HepG2 (cell line): ENCODE measurements around the gene TOR1A. TPM values are rescaled to one million over a fixed set of nuclear protein-coding genes. Genes with fewer than 3 reads are reported as not detected.

Experiments used
- ARID3A ChIP-seq: IDR thresholded peaks from 2 replicates; pipeline ENCODE4 v1.6.1; 2012; ENCODE audit warnings: low read depth, low read length, improper control_type of control experiment
- GLI4 ChIP-seq: sonication (generic); formaldehyde crosslinking; IDR thresholded peaks from 2 replicates; pipeline ENCODE4 v1.5.1; 2020; ENCODE audit warnings: missing genetic modification reagents, mild to moderate bottlenecking, moderate library complexity, borderline replicate concordance
- GTF2F1 ChIP-seq: fragments of 150-350 bp; IDR thresholded peaks from 2 replicates; pipeline ENCODE4 v1.6.1; 2014; ENCODE audit warnings: low read length
- ZBTB20 ChIP-seq: sonication (generic); formaldehyde crosslinking; IDR thresholded peaks from 2 replicates; pipeline ENCODE4 v1.8.1; 2023; ENCODE audit warnings: missing genetic modification reagents, low read depth, mild to moderate bottlenecking, borderline replicate concordance
- ZBTB8A ChIP-seq: sonication (generic); formaldehyde crosslinking; IDR thresholded peaks from 2 replicates; pipeline ENCODE4 v1.4.0; 2020; ENCODE audit warnings: mild to moderate bottlenecking, low read depth, missing genetic modification reagents, borderline replicate concordance
- ZFP90 ChIP-seq: sonication (generic); formaldehyde crosslinking; IDR thresholded peaks from 2 replicates; pipeline ENCODE4 v1.8.0; 2022; ENCODE audit warnings: missing genetic modification reagents, mild to moderate bottlenecking, inconsistent platforms, borderline replicate concordance
- ZNF572 ChIP-seq: sonication (generic); formaldehyde crosslinking; IDR thresholded peaks from 2 replicates; pipeline ENCODE4 v1.5.1; 2020; ENCODE audit warnings: mild to moderate bottlenecking, missing genetic modification reagents
- ZNF639 ChIP-seq: conservative IDR thresholded peaks from 2 replicates; pipeline ENCODE4 v1.6.1; 2018; ENCODE audit warnings: missing genetic modification reagents
- ZNF772 ChIP-seq: sonication (generic); formaldehyde crosslinking; IDR thresholded peaks from 2 replicates; pipeline ENCODE4 v1.5.0; 2020; ENCODE audit warnings: mild to moderate bottlenecking, missing genetic modification reagents
- polyA plus RNA-seq, 8 experiments: library from polyadenylated mRNA; depleted of rRNA in 3 of 8; stranded (reverse) in 7 of 8; unstranded in 1 of 8; fragments of >200 nt; fragmentation: Illumina TruSeq in 4 of 8; extraction: Trizol in 4 of 8; gene quantifications; 2 replicates each; pipeline versions ENCODE4 v1.2.1 to v1.2.3, GENCODE V29; 2011 to 2016; ENCODE audit warnings: low read depth in 4 of 8, missing spikeins in 1 of 8, mixed read lengths in 1 of 8; ENCODE audit not compliant: insufficient read depth in 1 of 8
- total RNA-seq, 5 experiments: library from RNA; depleted of rRNA; stranded (reverse); fragments of >200 nt; fragmentation: Illumina TruSeq; extraction: Trizol; gene quantifications; 2 replicates each; pipeline ENCODE4 v1.2.3, GENCODE V29; 2016; ENCODE audit warnings: low read depth in 1 of 5
- TF ChIP-seq, protein P1 (sequence below), 2 experiments: sonication (generic) in 1 of 2; formaldehyde crosslinking in 1 of 2; IDR thresholded peaks; 2 replicates each; pipeline versions ENCODE4 v1.4.0 to v1.6.1; 2018 to 2020; ENCODE audit warnings: missing genetic modification reagents in 2 of 2, borderline replicate concordance in 1 of 2, low read depth in 1 of 2, mild to moderate bottlenecking in 1 of 2, missing biosample characterization in 1 of 2
- TF ChIP-seq, protein P2 (sequence below): sonication (generic); formaldehyde crosslinking; IDR thresholded peaks from 2 replicates; pipeline ENCODE4 v1.8.0; 2022; ENCODE audit warnings: mild to moderate bottlenecking, missing genetic modification reagents, borderline replicate concordance
- TF ChIP-seq, protein P3 (sequence below): sonication (generic); formaldehyde crosslinking; IDR thresholded peaks from 2 replicates; pipeline ENCODE4 v1.4.0; 2020; ENCODE audit warnings: mild to moderate bottlenecking, missing genetic modification reagents

TOR1A gene
- total and polyA plus RNA-seq, 2 of the 13 experiments (the other 11 are each of a cell fraction or from before 2014, with no cell fraction given) = 31.6 to 41.4 TPM

- TF ChIP-seq, protein P1, sequence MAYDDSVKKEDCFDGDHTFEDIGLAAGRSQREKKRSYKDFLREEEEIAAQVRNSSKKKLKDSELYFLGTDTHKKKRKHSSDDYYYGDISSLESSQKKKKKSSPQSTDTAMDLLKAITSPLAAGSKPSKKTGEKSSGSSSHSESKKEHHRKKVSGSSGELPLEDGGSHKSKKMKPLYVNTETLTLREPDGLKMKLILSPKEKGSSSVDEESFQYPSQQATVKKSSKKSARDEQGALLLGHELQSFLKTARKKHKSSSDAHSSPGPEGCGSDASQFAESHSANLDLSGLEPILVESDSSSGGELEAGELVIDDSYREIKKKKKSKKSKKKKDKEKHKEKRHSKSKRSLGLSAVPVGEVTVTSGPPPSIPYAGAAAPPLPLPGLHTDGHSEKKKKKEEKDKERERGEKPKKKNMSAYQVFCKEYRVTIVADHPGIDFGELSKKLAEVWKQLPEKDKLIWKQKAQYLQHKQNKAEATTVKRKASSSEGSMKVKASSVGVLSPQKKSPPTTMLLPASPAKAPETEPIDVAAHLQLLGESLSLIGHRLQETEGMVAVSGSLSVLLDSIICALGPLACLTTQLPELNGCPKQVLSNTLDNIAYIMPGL (CRISPR knock-in tag; IDR thresholded peaks at IDR 0.05; ENCODE audit: borderline replicate concordance in 1 of 2, low read depth in 1 of 2) = peak; percentile 71 to 85; a peak in 3 of 4 replicates
- TF ChIP-seq ZFP90 (CRISPR knock-in tag) = no peak
- TF ChIP-seq ZNF639 = peak; percentile 96
- peak; percentile 76; the same call in 1 of the 2 replicates for TF ChIP-seq ZBTB20
- TF ChIP-seq ZNF572 (CRISPR knock-in tag) = no peak; the same call in 1 of the 2 replicates
- TF ChIP-seq, protein P2, sequence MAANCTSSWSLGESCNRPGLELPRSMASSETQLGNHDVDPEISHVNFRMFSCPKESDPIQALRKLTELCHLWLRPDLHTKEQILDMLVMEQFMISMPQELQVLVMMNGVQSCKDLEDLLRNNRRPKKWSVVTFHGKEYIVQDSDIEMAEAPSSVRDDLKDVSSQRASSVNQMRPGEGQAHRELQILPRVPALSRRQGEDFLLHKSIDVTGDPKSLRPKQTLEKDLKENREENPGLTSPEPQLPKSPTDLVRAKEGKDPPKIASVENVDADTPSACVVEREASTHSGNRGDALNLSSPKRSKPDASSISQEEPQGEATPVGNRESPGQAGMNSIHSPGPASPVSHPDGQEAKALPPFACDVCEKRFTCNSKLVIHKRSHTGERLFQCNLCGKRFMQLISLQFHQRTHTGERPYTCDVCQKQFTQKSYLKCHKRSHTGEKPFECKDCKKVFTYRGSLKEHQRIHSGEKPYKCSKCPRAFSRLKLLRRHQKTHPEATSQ (CRISPR knock-in tag) = no peak
- no peak for TF ChIP-seq GLI4 (CRISPR knock-in tag)
- no peak for TF ChIP-seq ARID3A
- peak; percentile 72 for TF ChIP-seq ZNF772 (CRISPR knock-in tag)
- 0 out of 2 replicates have a peak, but pooled peaks have one; percentile 43 for TF ChIP-seq ZBTB8A
- TF ChIP-seq, protein P3, sequence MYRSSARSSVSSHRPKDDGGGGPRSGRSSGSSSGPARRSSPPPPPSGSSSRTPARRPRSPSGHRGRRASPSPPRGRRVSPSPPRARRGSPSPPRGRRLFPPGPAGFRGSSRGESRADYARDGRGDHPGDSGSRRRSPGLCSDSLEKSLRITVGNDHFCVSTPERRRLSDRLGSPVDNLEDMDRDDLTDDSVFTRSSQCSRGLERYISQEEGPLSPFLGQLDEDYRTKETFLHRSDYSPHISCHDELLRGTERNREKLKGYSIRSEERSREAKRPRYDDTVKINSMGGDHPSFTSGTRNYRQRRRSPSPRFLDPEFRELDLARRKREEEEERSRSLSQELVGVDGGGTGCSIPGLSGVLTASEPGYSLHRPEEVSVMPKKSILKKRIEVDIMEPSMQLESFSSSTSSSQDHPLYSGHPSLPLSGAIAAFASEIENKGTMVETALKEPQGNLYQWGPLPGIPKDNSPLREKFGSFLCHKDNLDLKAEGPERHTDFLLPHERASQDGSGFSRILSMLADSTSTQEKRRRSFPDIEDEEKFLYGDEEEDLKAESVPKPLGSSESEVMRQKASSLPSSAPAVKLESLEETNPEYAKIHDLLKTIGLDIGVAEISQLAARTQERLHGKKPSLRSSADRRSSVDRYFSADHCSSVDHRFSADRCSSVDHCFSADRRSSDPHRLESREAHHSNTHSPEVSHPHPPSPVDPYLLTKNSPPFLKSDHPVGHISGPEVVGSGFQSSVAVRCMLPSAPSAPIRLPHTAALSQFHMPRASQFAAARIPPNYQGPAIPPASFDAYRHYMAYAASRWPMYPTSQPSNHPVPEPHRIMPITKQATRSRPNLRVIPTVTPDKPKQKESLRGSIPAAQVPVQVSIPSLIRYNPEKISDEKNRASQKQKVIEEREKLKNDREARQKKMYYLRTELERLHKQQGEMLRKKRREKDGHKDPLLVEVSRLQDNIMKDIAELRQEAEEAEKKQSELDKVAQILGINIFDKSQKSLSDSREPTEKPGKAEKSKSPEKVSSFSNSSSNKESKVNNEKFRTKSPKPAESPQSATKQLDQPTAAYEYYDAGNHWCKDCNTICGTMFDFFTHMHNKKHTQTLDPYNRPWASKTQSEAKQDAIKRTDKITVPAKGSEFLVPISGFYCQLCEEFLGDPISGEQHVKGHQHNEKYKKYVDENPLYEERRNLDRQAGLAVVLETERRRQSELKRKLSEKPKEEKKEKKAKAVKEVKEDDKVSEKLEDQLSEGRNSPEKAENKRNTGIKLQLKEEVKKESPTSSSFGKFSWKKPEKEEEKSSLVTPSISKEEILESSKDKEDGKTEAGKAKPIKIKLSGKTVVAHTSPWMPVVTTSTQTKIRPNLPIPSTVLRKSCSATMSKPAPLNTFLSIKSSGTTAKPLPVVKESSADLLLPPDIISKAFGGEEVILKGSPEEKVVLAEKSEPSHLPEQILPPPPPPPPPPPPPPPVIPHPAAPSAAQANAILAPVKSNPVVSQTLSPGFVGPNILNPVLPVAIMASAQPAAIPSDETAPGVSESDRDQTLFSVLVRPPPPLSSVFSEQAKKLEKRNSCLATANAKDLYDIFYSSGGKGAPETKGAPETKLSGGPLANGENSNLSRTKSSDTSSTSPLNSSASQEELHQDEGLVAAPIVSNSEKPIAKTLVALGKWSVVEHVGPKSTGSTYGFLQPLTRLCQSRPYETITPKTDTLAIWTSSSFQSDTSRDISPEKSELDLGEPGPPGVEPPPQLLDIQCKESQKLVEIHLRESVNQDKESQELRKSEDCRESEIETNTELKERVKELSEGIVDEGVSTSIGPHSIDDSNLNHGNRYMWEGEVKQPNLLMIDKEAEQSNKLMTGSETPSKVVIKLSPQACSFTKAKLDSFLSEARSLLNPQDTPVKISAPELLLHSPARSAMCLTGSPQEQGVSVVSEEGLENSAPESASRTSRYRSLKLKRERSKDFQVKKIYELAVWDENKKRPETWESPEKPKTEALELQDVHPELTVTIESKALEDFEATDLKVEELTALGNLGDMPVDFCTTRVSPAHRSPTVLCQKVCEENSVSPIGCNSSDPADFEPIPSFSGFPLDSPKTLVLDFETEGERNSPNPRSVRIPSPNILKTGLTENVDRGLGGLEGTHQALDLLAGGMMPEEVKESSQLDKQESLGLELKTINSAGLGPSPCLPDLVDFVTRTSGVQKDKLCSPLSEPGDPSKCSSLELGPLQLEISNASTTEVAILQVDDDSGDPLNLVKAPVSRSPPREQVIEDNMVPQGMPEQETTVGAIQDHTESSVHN = 0 out of 2 replicates have a peak, but pooled peaks have one; percentile 76
- no peak for TF ChIP-seq GTF2F1
Observed at GRCh38 chr9:129823935-129824601, at the start of gene TOR1A (continued).
